ENCODE measurements around the gene CTSZ.
"Not testable (repeated sequence)": the region's sequence is repeated elsewhere in the genome, so short reads cannot be mapped to it uniquely, and the experiment has no call there.

CTSZ gene

GRCh38 chr20:58978351-58979190 lies 28.5 kb downstream of the CTSZ start:
- no peak for DNase-seq

DNA sequence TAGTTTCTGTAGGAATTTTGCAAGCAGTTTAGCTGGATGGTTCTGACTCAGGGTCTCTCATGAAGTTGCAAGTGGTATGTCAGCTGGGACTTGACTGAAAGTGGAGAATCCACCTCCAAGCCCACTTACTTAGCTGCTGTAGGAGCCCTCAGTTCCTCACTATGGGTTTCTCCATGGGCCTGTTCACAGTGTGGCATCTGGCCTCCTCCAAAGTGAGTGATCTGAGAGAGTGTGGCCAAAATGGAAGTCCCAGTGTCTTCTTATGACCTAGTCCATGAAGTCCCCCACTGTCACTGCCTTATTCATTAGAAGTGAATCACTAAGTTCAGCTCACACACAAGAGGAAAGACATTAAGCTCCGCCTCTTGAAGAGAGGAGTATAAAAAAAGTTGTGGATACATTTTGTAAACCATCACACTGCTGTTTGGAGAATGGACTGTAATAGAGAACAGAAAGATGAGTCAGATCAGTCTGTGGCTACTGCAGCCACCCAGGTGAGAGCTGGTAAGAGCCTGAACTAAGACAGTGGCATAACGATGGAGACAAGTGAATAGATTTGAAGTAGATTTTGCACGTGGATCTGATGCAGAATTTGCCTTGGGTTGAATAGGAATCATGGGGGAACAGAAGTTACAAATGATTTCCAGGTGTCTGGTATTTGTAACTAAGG lies 30.9 kb downstream of the CTSZ start:
- DNase-seq: no peak

DNA sequence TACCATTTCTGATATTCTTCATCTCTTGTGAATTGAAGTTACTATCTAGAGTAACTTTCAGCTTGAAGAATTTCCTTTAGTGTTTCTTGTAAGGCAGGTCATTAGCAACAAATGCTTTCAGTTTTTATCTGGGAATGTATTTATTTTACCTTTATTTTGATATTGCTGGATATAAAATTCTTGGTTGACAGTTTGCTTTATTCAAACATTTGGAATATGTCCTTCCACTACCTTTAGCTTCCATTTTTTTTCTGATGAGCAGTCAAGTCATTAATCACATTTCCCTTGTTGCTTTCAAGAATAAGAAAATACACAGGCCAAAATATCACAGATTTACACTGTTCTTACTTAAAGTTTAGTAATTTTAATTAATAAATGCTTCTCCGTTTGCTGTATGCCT lies 31.7 kb downstream of the CTSZ start:
- no peak for DNase-seq

DNA sequence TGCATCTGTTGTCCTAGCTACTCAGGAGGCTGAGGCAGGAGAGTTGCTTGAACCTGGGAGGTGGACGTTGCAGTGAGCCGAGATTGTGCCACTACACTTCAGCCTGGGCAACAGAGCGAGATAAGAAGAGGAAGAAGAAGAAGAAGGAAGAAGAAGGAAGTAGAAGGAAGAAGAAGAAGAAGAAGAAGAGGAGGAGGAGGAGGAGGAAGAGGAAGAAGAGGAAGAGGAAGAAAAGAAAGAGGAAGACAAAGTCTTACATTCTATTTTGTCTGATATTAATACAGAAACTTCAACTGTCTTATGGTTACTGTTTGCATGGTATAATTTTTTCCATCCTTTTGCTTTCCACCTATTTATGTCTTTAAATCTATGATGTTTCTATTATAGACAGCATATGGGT lies 33.2 kb downstream of the CTSZ start:
- no peak for DNase-seq

DNA sequence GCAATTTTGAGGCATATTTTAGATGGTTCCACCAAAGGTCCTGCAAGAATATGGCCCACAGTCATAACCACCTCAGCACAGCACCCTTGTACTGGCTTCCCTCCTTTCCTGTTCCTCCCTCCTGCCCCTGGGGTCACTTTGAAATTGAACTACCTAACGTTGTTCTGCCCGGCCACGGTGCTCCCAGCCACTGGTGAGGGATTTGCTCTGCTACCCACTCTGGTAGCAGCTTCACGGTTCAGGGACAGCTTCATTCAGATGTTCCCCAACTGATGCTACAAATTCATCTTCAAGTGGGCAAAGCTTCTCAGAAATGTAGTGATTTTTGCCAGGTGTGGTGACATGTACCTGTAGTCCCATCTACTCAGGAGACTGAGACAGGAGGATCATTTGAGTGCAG lies 33.9 kb downstream of the CTSZ start:
- no peak for DNase-seq

GRCh38 chr20:58971429-58971828 lies 35.6 kb downstream of the CTSZ start:
- DNase-seq: no peak

GRCh38 chr20:58970146-58970545 lies 36.9 kb downstream of the CTSZ start:
- DNase-seq: no peak

DNA sequence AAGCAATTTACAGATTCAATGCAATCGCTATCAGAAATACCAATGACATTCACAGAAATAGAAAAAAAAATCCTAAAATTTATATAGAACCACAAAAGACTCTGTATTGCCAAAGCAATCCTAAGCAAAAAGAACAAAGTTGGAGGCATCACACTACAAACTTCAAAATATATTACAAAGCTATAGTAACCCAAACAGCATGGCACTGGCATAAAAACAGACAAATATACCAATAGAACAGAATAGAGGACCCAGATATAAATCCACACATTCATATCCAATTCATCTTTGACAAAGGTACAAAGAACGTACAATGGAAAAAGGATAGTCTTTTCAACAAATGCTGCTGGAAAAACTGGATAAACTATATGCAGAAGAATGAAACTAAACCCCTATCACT lies 37.6 kb downstream of the CTSZ start:
- no peak for DNase-seq

DNA sequence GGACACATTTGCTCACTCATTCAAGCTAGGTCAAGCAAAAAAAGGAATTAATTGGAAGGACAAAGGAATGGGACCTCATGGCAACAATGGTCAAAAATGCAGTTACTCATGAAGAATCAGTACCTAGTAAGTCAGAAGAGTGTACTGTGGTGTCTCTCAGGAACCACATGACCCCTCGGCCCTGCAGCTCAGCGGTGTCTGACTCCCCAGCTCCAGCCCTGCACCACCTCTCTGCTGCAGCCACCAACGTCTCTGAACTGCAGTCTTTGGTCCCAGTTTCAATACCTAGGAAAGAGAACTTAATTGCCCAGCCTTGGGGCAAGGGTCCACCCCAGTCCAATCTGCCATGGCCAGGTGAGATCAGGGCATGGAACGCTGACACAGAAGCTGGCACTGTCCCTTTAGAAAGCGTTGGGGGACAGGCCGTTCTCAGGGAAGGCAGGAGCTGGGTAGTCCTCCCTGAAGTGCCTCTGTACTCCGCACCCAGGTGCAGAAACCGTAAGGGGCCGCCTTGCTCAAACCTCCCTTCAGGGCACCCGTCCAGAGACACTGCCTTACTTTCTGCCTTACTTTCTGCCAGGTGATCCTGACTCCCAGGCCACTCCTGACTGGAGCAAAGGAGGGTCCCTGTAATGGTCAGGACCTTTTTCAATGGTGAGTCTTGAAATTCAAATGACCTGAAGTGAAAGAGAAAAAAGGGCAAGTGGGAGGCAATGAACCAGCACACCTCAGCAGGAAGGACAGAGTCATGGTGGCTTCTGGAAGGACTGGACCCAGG lies 39.2 kb downstream of the CTSZ start:
- no peak for DNase-seq

- DNase-seq: no peak
Observed at GRCh38 chr20:58965270-58966064, 41.6 kb downstream of the CTSZ start.

GRCh38 chr20:58963922-58964321 lies 43.1 kb downstream of the CTSZ start:
- not testable (repeated sequence) for DNase-seq

DNA sequence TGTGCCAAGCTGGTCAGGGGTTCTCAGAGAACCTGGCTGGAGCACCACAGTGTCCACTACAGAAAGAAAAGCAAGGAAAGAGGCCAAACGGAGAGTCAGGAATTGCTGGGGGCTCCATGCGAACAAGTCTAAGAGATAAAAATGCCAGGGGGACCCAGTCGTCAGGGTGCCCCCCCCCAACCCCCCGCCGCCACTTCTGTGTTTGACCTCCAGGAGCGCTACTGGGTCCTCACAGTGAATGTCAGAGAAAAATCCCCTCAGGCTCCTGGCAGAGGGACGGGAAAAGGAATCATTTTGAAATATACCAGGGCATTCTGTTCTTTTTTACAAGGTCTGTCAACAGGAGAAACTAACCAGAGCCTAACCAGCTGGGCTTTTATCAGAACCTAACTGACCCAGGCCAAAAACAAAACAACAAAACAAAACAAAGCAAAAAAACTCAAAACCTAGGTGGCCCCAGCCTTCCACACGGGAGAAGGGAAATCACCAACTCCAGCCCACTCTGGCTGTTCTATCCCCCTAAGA lies 43.9 kb downstream of the CTSZ start:
- no peak for DNase-seq

DNA sequence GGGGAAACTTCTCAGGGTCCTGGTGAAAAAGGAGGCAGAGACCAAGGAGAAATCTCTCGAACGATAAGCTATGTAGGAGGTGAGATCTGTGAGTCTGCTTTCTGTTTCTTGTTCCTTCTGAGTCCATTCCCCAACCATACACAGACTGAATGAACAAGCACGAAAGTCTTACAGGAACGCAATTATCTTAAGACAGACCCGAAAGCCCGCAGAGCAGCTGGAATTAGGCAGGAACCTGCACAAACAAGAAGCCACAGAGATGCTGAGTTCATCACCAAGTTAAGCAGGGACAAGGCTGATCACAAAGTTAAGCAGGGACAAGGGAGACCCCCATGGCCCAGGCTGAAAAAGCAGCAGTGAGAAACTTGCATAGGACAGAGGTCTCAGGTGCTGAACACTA lies 47.4 kb downstream of the CTSZ start:
- no peak for DNase-seq

GRCh38 chr20:58956078-58956477 lies 51.0 kb downstream of the CTSZ start:
- no peak for DNase-seq

DNA sequence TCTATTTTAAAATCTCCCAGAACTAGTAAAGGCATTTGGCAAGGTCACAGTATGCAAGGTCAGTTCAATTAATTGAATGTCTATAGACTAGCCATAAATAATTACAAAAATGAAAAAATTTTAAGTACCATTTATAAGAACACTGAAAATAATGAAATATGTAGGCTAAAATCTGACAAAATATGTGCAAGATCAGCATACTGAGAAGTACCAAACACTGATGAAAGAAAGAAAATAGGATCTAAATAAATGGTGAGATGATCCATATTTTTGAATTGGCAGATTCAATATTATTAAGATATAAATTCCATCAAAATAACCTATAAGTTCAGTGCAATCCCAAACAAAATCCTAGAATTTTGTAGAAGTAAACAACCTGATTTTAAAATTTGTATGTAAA lies 54.0 kb downstream of the CTSZ start:
- DNase-seq: no peak

DNA sequence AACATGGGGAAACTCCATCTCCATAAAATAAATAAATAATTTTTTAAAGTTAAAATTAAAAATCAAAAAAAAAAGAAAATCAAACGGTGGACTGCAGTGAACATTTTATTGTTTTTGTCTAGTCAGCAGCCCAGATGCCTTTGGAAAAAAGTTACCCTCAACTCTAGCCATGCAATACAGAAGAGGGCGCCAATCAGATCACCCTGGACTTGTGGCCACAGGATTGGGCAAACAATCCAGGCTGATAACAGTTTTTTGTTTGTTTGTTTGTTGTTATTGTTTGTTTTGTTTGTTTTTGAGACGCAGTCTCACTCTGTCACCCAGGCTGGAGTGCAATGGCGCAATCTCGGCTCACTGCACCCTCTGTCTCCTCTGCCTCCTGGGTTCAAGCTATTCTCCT lies 56.5 kb downstream of the CTSZ start:
- no peak for DNase-seq

- not testable (repeated sequence) for DNase-seq
Observed at GRCh38 chr20:58947797-58948388, 59.2 kb downstream of the CTSZ start.

- no peak for DNase-seq
Observed at GRCh38 chr20:58945965-58946631, 61.0 kb downstream of the CTSZ start.

All from SW 1271 (cell line).